ENCODE measurements around the gene SDF4. TPM values are rescaled to one million over a fixed set of nuclear protein-coding genes. Genes with fewer than 3 reads are reported as not detected.

The SDF4 gene
- total RNA-seq, 1 experiment from 2014 or later, result 82.0 TPM

DNA sequence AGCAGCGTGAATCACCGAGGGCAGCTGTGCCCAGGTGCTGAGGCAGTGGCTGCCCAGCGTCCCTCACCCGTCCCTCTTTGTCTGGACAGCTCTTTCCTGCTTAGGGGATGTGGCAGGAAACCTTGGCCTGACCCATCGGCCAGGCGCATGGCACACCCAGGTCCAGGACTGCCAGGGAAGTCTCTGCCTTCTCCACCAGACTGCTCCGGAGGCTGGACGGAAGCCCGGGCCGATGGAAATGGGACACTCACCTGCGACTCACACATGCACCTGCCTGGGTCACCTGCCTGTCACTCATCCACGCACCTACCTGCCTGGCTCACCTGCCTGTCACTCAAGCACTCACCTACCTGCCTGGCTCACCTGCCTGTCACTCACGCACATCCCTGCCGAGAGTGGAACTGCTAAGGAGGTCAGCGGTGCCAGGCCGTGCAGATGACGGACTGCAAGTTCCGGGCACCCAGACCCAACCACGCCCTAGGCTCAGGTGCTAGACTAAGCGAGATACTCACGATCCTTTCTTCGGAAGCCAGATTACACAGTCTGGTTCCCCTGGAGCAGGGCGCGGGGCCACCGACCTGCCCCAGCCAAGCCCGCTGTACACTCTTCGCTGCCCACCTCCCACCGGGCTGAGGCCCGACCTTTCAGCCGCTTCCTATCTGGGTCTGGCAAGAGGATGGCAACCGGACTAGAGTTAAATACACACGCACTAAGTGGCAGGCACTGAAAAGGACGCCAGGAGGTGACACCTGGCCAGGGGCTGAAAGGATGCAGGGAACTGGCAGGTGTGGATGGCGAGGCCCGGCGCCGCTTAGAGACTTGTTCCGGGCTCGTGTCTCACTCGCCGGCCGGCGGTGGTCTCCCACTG lies 40.8 kb upstream of the SDF4 start:
- Histone ChIP-seq H3K4ac (ENCODE audit: low read depth, low read length) (no peak overlapping the region), H3K79me2 (ENCODE audit: insufficient read depth, low read length) (peaks cover 25% of the 10 kb centered on the region; the same call in 1 of the 2 replicates), H3K14ac (ENCODE audit: insufficient read depth, low read length) (no peak overlapping the region; the same call in 1 of the 2 replicates), H2BK12ac (ENCODE audit: insufficient read length, low read depth, low read length) (no peak overlapping the region), H3K23ac (ENCODE audit: insufficient read length, low read depth, low read length) (no peak overlapping the region), H3K56ac (ENCODE audit: insufficient read length, low read depth, low read length) (no peak overlapping the region), H3K9ac (ENCODE audit: extremely low read depth, insufficient read length, low read length) (peak overlapping the region; percentile 77), H4K91ac (ENCODE audit: insufficient read length, low read depth, low read length) (no peak overlapping the region), H3K18ac (ENCODE audit: insufficient read length, low read depth, low read length) (no peak overlapping the region), H2BK20ac (ENCODE audit: low read depth, low read length, poor library complexity, severe bottlenecking) (no peak overlapping the region), H3K4me2 (ENCODE audit: insufficient read depth, insufficient read length, low read length) (peak overlapping the region; percentile 59), H2BK120ac (ENCODE audit: low read depth, low read length, poor library complexity, severe bottlenecking) (no peak overlapping the region), H2BK15ac (ENCODE audit: low read depth, low read length) (no peak overlapping the region), H3K27me3 (ENCODE audit: insufficient read depth, low read length) (no peaks in the 10 kb centered on the region), H3T11ph (ENCODE audit: low read length) (no peak overlapping the region), H3K4me1 (ENCODE audit: insufficient read depth, low read length) (peaks cover 5% of the 10 kb centered on the region; the same call in 1 of the 2 replicates), H3K23me2 (ENCODE audit: insufficient read length, low read depth, low read length, poor library complexity, severe bottlenecking) (peaks cover 14% of the 10 kb centered on the region), H3K27ac (ENCODE audit: insufficient read length, low read depth, low read length) (no peak overlapping the region), H2AK5ac (ENCODE audit: insufficient read length, low read length) (no peak overlapping the region), H3K79me1 (ENCODE audit: insufficient read depth, low read depth, low read length, poor library complexity, severe bottlenecking) (peaks cover 21% of the 10 kb centered on the region), H2AFZ (ENCODE audit: low read length) (no peak overlapping the region), H4K5ac (ENCODE audit: insufficient read length, low read depth, low read length) (no peak overlapping the region), H4K20me1 (ENCODE audit: control insufficient read depth, insufficient read depth, insufficient read length) (peaks cover 2% of the 10 kb centered on the region), H3K9me3 (ENCODE audit: control insufficient read depth, low read depth, low read length) (no peaks in the 10 kb centered on the region), H4K8ac (replicated peaks; ENCODE audit: insufficient read length, low read depth, low read length) (no peak overlapping the region), H2BK5ac (ENCODE audit: insufficient read length, low read length) (no peak overlapping the region)
- H3K27ac Mint-ChIP-seq, result peak overlapping the region; percentile 35 to 86 (median 76); a peak in 5 of 7 replicates
- DNase-seq, result no peak
- H3K27me3 Mint-ChIP-seq (ENCODE audit: low read depth), result peaks cover 2% of the 10 kb centered on the region; the same call in 1 of the 2 replicates
- TF ChIP-seq, protein P1, sequence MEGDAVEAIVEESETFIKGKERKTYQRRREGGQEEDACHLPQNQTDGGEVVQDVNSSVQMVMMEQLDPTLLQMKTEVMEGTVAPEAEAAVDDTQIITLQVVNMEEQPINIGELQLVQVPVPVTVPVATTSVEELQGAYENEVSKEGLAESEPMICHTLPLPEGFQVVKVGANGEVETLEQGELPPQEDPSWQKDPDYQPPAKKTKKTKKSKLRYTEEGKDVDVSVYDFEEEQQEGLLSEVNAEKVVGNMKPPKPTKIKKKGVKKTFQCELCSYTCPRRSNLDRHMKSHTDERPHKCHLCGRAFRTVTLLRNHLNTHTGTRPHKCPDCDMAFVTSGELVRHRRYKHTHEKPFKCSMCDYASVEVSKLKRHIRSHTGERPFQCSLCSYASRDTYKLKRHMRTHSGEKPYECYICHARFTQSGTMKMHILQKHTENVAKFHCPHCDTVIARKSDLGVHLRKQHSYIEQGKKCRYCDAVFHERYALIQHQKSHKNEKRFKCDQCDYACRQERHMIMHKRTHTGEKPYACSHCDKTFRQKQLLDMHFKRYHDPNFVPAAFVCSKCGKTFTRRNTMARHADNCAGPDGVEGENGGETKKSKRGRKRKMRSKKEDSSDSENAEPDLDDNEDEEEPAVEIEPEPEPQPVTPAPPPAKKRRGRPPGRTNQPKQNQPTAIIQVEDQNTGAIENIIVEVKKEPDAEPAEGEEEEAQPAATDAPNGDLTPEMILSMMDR (conservative IDR thresholded peaks at IDR 0.05), result no peak
- peak overlapping the region; percentile 85 to 91 for H3K4me3 Mint-ChIP-seq
- H3K9me3 Mint-ChIP-seq, result no peaks in the 10 kb centered on the region; a peak in 1 of 5 replicates
- no CpG with 5 or more reads among the region's 43 CpGs for WGBS (ENCODE audit: extremely low coverage, insufficient read length, low lambda C conversion rate)
- peaks cover 28 to 32% of the 10 kb centered on the region in 2 experiments for H3K4me1 Mint-ChIP-seq
- H3K36me3 Mint-ChIP-seq (ENCODE audit: insufficient read depth in 1 of 3, low read depth in 3 of 3), result peaks cover 16 to 34% (median 29%) of the 10 kb centered on the region in 3 experiments; a peak in 6 of 7 replicates

Data from H9 (cell line).